ENCODE measurements around the gene TMEM89. TPM values are rescaled to one million over a fixed set of nuclear protein-coding genes. Genes with fewer than 3 reads are reported as not detected.

The TMEM89 gene
- total and polyA plus RNA-seq, 2 of the 13 experiments (the other 11 are each of a cell fraction or from before 2014, with no cell fraction given), result 0.31 to 0.59 TPM

GRCh38 chr3:48661501-48662144 is 40.1 kb upstream of the TMEM89 start (continued):
- TF ChIP-seq ZNF180 (CRISPR knock-in tag; IDR thresholded peaks at IDR 0.05; ENCODE audit: borderline replicate concordance, low read depth), result peak; percentile 100; the same call in 1 of the 2 replicates
- peak; percentile 86 for TF ChIP-seq SP5 (CRISPR knock-in tag; IDR thresholded peaks at IDR 0.05; ENCODE audit: borderline replicate concordance, low read depth)
- TF ChIP-seq ZNF251 (CRISPR knock-in tag; IDR thresholded peaks at IDR 0.05), result peak; percentile 100
- TF ChIP-seq ATF1 (CRISPR knock-in tag; IDR thresholded peaks at IDR 0.05), result 0 out of 2 replicates have a peak, but pooled peaks have one; percentile 39
- TF ChIP-seq PRDM10 (CRISPR knock-in tag; IDR thresholded peaks at IDR 0.05; ENCODE audit: low read depth), result peak; percentile 97
- peak; percentile 99 for TF ChIP-seq E2F1 (CRISPR knock-in tag; IDR thresholded peaks at IDR 0.05)
- TF ChIP-seq FOXO4 (CRISPR knock-in tag; conservative IDR thresholded peaks at IDR 0.05), result peak; percentile 100
- peak; percentile 100; the same call in 1 of the 2 replicates for TF ChIP-seq ELK4 (CRISPR knock-in tag; IDR thresholded peaks at IDR 0.05; ENCODE audit: borderline replicate concordance)
- TF ChIP-seq PAX8 (CRISPR knock-in tag; IDR thresholded peaks at IDR 0.05; ENCODE audit: borderline replicate concordance), result peak; percentile 100
- TF ChIP-seq HOXA3 (CRISPR knock-in tag; IDR thresholded peaks at IDR 0.05), result peak; percentile 99
- TF ChIP-seq WIZ (CRISPR knock-in tag; IDR thresholded peaks at IDR 0.05), result peak; percentile 100
- peak; percentile 99 for TF ChIP-seq ZBTB1 (CRISPR knock-in tag; IDR thresholded peaks at IDR 0.05; ENCODE audit: borderline replicate concordance)
- TF ChIP-seq ZNF75D (CRISPR knock-in tag; IDR thresholded peaks at IDR 0.05; ENCODE audit: borderline replicate concordance), result peak; percentile 100
- peak; percentile 90 for TF ChIP-seq ZNF496 (CRISPR knock-in tag; IDR thresholded peaks at IDR 0.05; ENCODE audit: insufficient replicate concordance)
- peak; percentile 99 for TF ChIP-seq ISL2 (CRISPR knock-in tag; IDR thresholded peaks at IDR 0.05)
- TF ChIP-seq ARNT (IDR thresholded peaks at IDR 0.05), result no peak
- peak; percentile 98 for TF ChIP-seq STAT6 (CRISPR knock-in tag; IDR thresholded peaks at IDR 0.05; ENCODE audit: borderline replicate concordance)
- peak; percentile 100 for TF ChIP-seq ZNF33A (CRISPR knock-in tag; IDR thresholded peaks at IDR 0.05; ENCODE audit: borderline replicate concordance)
- TF ChIP-seq KMT2B (CRISPR knock-in tag; IDR thresholded peaks at IDR 0.05), result peak; percentile 100
